Activated T-cell treated with anti-CD3 and anti-CD28 coated beads for 24 hours (primary cell): ENCODE measurements around the gene SLC29A1.
A peak's percentile ranks its signal among the peaks of the same experiment; 100 is the strongest.
"Not testable (repeated sequence)": the region's sequence is repeated elsewhere in the genome, so short reads cannot be mapped to it uniquely, and the experiment has no call there.

Experiments used
- DNase-seq: peaks from one replicate; pipeline ENCODE4 v3.0.0-alpha.2; 2020; ENCODE audit warnings: low read depth

The SLC29A1 gene

DNA sequence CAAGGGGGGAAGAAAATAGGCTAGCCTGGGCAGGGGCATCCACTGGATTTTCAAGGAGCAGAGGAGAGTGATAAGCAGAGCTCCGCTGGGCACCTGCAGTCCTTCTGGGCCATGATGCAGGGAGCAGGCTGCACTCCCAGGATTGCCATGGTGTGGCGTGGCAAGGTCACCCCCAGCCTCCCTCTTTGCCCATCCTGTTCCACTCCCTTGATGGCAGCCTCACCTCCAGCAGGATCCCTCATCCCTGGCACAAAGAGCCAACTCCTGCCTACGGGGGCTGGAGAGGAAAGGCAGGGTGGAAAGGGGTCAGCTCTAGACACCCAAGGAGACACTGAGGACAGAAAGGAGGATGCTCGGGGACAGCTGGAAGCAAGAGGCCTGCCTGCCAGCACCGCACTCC is 29.1 kb upstream of the SLC29A1 start:
- DNase-seq = no peak

DNA sequence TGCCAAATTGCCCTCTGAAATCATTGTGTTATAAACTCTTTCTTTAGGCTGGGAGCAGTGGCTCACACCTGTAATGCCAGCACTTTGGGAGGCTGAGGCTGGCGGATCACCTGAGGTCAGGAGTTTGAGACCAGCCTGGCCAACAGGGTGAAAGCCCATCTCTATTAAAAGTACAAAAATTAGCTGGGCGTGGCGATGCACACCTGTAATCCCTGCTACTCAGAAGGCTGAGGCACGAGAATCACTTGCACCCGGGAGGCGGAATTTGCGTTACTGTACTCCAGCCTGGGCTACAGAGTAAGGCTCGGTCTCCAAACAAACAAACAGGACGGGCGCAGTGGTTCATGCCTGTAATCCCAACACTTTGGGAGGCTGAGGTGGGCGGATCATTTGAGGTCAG is 27.0 kb upstream of the SLC29A1 start:
- DNase-seq = not testable (repeated sequence)

DNA sequence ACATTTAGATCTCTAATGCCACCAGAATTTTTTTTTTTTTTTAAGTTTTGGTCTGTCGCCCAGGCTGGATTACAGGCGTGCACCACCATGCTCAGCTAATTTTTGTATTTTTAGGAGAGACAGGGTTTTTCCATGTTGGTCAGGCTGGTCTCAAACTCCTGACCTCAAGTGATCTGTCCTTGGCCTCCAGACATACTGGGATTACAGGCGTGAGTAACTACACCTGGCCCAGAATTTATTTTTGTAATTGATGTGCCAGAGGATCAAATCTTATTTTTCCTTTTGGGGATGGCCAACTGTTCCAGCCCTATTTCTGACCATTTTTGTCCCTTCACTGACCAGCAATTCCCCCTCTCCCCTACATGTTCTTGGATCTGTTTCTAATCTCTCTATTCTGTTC is 24.7 kb upstream of the SLC29A1 start:
- no peak for DNase-seq

DNA sequence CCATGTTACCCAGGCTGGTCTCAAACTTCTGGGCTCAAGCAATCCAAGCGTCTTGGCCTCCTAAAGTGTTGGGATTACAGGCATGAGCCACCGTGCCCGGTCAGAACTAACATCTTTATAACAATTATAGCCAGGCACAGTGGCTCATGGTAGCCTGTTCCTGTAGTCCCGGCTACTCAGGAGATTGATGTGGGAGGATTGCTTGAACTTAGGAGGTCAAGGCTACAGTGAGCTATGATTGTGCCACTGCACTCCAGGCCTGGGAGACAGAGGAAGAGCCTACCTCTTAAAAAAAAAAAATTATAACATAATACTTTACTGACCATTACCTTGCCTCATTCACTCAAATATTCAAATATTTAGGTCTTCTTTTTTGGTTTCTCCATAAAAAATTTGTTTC is 23.5 kb upstream of the SLC29A1 start:
- DNase-seq = no peak

DNA sequence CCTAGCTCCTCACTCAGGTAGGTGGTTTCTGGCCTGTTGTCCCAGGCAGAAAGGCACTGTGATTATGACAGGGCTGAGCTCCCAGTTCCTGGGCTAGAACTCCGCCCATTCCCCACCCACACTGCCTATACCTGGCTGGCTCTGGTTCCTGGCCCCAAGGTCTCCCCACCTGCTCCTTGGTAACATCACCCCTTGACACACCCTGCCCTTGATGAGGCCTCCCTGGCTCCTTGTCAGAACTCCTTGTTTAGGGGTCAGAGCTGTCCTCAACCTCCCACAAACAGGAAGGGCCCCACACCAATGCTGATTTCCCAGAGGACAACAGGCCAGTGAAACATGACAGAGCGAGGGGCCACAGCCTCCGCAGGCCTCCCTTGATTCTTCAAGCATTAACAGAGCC is 22.2 kb upstream of the SLC29A1 start:
- DNase-seq = no peak

DNA sequence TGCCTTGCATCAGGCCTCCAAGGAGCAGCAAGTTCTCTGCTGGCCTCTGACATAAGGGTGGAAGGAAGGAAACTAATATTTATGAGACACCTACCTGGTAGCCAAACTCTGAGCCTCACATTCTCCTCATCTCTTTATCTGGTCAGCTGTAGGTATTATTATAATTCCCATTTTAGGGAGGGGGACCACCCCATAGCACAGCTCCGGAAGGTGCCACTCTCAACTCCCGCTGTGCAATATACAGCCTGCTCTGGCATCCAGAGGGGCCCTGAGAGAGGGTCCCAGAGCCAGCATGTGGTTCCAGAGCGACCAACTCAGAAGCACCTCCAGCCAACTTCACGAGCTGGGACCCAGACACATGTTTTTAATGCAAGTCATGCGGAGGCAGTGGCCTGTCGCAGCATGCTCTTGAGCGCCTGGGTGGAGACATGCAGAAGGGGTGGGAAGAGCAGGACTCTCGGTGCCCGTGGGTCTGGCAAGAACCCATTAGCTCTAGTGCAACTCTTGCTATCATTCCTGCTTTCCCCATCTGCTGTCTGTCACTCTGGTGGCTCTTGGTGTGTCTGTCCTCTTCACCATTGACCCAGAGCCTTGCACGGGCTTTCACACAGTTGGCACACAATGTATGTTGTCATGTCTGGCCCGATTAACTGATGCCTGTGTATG is 21.6 kb upstream of the SLC29A1 start:
- no peak for DNase-seq

DNA sequence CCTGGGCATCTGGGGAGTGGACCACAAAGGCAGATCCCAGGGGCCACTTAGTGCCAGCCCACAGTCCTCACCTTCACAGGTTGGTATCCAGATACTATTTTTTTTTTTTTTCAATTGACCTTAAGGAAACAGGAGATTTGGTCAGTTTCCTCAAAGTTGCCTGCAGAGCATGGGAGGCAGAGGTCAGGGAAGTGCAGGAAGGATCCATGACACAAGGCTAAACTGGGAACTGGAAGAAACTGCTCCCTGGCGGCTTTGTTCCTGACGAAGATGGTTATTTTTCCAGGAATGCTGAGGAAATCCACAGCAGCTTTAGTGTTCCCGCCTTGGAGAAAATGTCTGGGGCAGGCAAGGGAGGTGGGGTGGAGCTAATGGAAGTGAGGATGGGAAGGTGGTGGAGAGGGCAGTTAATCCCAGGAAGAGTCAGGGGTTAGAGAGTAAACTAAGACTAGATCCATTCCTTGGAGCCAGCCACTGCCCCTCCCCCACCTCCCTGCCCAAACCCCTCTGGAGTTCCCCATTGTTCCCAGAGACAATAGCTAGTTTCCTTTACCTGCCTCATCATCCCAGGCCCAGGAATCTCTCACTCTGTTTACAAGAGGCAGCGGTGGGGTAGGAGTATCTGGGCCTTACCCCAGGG is 20.9 kb upstream of the SLC29A1 start:
- DNase-seq = no peak

DNA sequence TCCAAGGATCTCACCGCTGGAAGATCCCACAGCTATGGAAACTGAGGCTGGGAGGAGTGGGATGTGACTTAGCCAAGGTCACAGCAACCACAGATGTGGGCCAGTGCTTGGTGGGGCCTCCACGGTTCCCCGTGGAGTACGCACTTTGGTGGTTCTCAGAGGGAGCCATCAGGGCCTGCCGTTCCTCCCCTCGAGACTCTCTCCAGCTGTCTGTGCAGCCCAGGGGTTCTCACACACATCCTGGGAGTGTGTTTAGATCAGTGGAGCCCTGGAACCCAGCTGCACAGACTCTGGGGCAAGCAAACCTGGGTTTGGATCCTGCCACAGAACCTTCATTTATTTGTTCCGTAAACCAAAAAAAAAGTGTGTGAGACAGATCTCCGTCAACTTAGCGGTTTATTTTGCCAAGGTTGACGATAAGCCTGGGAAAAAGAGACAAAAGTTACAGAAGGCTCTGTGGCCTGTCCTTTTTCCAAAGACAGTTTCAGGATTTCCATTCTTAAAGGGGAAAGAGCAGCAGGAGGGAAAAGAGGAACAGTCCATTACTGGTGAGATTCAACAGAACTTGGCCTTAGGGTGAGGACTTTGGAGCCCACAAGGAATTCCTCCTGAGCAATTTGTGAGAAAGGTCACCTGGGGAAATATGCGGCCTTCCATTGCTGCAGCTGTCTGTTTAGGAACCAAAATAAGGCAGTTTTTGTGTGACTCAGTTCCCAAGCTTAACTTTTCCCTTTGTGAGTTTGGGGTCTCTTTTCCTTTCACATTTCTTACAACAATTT is 20.2 kb upstream of the SLC29A1 start:
- DNase-seq = no peak

DNA sequence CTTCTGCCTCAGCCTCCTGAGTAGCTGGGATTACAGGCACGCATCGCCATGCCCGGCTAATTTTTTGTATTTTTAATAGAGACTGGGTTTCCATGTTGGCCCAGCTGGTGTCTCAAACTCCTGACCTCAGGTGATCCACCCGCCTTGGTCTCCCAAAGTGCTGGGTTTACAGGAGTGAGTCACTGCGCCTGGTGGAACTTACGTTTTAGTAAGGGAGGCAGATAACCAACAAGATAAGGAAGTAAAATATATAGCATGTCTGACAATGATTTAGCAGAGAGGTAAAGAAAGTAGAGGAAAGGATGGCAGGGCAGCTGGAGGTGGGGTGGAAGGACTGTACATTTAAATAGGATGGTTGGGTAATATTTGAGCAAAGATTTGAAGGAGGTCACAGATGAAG is 19.4 kb upstream of the SLC29A1 start:
- DNase-seq = no peak

DNA sequence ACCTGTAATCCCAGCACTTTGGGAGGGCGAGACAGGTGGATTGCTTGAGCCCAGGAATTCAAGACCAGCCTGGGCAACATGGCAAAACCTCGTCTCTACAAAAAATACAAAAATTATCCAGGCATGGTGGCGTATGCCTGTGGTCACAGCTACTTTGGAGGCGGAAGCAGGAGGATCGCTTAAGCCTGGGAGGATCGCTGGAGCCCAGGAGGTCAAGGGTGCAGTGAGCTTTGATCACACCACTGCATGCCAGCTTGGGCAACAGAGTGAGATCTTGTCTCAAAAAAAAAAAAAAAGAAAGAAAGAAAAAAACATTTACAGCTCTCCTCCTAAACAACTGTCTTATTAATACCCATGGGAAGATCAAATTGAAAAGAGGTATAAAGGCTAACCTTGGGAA is 15.4 kb upstream of the SLC29A1 start:
- DNase-seq = no peak

DNA sequence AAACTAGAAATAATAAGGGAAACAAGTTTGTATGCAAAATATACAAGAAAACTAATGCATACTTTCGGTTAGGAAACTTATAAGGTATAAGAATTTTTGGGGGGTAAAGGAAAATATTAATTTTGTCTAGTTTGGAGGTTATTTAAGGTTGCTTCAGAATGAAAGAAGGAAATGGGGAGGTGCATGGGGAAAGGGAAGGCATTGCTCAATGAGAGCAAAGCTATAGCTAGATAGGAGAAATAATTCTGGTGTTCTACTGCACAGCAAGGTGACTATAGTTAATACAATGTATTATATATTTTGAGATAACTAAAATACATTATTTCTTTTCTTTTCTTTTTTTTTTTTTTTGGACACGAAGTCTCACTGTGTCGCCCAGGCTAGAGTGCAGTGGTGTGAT is 12.1 kb upstream of the SLC29A1 start:
- no peak for DNase-seq

DNA sequence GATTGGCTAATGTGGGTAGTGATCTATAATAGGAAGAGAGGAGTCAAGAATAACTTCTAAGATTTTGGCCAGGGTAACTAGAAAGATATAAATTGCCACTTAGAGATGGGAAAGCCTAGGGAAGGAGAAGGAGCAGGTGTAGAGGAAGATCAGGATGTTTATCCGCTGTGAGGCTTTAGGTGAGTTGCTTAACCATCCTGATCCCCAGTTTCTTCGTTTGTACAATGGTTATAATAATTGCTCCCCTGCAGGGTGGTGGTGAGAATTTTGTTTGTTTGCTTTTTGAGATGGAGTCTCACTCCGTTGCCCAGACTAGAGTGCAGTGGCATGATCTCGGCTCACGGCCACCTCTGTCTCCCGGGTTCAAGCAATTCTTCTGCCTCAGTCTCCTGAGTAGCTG is 9.1 kb upstream of the SLC29A1 start:
- DNase-seq = no peak

DNA sequence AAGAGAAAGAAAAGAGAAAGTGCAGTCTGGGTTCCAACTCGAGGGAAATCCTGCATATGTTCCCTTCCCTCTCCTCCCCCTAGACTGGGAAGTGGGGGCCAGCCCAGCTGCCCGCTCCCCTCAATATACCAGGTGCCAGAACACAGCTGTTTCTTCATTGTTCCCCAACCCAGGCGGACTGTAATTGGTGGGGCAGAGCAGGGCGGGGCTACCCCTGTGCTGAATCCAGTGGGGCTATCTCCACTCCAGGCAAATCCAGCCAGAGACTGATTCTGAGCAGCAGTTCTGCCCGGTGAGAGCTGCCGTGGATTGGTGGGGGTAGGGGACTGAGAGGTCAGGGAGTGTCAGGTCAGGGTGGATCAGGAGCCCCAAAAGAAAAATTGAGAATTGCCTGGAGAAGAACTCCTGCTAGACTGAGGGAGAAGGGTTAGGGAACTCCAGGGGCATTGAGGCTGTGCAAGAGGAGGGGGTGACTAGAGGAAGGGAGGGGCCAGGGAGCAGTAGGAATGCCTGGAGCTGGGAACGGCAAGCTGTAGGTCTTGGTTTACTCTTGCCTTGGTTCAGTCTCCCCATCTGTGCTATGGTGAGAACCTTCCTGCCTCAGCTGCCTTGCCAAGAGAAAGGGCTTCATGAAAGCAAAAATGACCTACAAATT is 6.6 kb upstream of the SLC29A1 start, which contains the start of gene MYMX:
MYMX (plus strand) TSS at position 250 of the 655 bp plus-strand sequence. CDS start 546 bp downstream, outside the sequence.
- DNase-seq = no peak

DNA sequence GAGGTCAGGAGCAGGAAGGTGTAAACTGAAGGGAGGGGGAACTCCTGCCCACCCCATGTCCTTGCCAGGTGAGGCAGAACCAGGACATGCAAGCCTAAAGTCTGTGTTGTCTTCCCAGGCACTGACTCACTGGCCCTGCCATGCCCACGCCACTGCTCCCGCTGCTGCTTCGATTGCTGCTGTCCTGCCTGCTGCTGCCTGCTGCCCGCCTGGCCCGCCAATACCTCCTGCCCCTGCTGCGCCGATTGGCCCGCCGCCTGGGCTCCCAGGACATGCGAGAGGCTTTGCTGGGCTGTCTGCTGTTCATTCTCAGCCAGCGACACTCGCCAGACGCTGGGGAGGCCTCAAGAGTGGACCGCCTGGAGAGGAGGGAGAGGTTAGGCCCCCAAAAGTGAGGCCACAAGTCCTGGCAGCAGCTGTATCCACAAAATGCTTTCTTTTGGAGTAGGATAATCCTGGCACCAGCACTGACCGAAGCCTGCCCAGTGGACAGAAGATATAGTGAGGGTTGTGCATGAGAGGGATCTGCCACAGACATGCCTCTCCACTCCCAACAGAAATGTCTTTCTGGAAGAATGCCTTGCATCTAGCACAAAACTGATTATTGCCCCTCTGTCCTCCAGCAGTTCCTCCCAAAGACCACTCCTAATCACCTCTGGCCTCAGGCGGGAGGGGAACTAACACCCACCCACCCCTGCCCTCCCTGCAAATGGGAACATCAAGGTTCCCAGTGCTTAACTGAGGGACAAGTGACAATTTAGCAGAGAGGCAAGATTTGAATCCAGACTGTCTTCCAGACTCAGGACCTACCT is 5.9 kb upstream of the SLC29A1 start:
- DNase-seq = no peak

DNA sequence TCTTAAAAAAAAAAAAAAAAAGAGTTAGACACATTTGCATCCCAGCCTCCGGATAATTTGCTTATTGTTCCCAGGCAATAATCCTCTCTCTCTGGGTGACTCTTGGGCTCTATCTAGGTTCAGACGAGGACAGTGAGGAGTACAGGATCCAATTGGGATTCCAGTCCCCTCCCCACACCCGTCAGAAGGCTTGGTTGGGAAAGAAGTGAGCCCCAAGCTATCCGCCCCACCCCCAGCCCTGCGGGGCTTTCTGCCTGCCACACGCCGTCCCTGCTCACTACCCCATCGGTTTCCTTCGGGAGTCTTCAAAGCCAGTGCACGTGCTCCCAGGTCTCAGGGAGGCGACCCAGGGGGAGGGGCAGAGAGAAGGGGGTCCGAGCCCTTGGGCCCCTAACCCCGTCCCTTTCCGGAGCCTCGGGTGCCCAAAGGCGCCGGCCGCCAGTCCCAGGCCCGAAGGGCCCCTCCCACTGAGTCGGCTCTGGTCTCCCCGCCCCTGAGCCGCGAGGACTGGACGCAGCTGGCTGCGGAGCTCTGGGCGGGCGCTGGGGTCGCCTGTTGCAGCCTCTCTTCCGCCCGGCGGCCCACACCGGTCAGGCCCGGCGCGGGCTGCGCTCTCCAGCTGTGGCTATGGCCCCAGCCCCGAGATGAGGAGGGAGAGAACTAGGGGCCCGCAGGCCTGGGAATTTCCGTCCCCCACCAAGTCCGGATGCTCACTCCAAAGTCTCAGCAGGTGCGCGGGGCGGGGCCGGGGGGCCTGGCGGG is 4.2 kb upstream of the SLC29A1 start:
- no peak for DNase-seq

DNA sequence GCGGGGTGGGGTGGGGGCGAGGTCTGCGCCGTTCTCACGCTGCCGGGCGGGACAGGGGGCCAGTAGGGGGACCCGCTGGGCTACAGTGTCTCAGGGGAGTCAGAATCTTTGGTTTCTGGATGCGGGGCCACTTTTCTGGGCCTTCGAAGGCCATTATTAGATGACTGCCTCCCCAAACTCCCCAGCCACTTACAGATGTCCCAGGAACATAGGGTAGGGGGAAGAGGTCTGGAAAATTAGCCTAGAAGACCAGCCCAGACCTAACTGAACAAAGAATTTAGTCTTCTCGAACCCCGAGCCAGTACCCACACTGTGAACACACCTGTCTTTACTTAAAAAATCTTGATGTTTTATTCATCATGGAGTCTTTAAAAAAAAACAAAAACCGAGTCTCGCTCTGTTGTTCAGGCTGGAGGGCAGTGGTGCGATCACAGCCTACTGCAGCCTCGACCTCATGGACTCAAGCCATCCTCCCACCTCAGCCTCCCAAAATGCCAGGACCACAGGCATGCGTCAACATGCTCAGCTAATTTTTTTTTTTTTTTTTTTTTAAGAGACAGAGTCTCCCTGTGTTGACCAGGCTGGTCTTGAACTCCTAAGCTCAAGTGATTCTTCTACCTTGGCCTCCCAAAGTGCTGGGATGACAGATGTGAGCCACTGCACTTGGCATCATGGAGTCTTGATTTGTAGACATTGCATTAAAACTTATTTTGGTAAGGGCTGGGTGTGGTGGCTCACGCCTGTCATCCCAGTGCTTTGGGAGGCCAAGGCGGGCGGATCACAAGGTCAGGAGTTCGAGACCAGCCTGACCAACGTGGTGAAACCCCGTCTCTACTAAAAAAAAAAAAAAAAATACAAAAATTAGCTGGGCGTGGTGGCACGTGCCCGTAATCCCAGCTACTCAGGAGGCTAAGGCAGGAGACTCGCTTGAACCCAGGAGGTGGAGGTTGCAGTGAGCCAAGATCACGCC is 3.3 kb upstream of the SLC29A1 start:
- DNase-seq = no peak

DNA sequence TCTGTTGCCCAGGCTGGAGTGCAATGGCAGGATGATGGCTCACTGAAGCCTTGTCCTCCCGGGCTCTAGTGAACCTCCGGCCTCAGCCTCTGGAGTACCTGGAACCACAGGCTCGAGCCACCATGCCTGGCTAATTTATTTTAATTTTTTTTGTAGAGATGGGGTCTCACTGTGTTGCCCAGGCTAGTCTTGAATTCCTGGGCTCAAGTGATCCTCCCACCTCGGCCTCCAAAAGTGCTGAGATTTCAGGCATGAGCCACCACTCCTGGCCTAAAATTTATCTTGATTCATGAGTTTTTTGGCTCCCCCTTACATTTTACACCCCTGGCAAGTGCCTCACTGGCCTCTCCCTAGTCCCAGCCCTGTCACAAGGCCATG is 2.5 kb upstream of the SLC29A1 start:
- no peak for DNase-seq

DNA sequence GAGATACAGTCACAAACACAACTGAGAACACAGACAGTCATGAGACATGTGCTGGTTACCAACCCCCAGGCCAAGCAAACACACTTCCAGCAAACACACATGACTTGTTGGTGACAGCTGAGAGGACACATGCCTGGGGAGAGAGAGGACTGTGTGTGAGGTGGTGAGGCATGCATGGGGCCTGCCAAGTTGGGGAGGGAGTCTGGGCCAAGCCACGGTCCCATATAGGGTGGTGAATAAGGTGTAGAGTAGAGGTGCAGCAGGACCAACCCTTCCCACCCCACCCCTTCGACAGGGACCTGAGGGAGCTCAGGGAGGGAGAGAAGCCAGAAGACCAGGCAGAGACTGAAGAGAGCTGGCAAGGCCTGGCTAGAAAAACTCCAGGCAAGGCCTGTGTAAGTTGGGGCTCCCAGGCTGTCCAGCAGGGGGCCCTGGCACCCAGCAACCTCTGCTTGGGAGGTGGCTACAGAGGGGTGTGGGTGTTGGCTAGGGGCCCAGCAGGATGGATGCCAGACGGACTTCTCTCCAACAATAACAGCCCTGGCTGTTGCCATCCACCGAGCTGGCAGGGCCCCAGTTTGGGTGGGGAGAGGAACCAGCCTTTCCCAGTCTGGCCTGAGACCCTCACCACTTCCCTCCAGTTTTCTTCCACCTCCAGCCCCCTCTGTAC is 2.0 kb upstream of the SLC29A1 start:
- DNase-seq = peak; percentile 48

DNA sequence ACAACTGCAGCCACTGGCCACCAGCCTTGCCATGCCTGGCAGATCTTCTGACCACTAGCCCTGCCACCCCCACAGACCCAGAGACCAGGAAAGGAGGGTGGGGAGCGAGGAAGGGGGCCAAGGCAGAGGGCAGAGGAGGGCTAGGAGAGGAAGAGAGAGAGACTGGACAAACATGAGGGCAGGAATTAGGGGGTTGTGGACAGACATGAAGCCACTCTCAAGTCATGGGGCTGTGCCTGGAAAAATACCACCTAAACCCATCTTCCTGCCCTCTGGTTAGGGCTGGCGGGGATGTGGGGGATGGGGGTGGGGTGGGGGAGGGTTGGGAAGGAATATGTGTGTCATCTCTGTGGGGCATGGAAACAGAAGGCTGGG is 1.4 kb upstream of the SLC29A1 start:
- DNase-seq = no peak
